ENCODE measurements around the gene THBS2. TPM values are rescaled to one million over a fixed set of nuclear protein-coding genes. Genes with fewer than 3 reads are reported as not detected.
"Not testable (repeated sequence)": the region's sequence is repeated elsewhere in the genome, so short reads cannot be mapped to it uniquely, and the experiment has no call there.

Gene THBS2
- total and polyA plus RNA-seq, 2 donors: 2.6 to 4.2 TPM

DNA sequence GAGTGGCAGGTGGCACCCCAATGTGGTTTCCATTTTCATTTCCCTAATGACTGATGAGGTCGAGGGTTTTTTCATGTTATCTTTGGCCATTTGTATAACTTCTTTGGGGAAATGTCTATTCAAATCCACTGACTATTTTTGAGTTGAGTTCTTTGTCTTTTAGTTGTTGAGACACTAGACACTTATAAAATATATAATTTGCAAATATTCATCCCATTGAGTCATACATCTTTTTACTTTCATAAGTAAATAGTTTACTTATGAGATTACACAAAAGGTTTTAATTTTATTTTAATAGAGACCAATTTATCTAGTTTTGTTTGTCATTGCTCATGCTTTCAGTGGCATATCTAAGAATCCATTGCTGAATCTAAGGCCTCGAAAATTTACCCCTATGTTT, 49.5 kb downstream of the THBS2 start:
- Histone ChIP-seq H3K9me3 (ENCODE audit: control insufficient read depth in 2 of 2, insufficient read depth in 1 of 2, low read length in 1 of 2) (no peaks in the 10 kb centered on the region), H3K4me3 (ENCODE audit: low read length in 2 of 2) (no peak overlapping the region), H3K4me1 (ENCODE audit: control insufficient read depth in 2 of 2, insufficient read depth in 2 of 2, low read length in 2 of 2) (no peaks in the 10 kb centered on the region), H3K27ac (ENCODE audit: low read depth in 1 of 2, low read length in 1 of 2) (no peak overlapping the region), H3K27me3 (ENCODE audit: control insufficient read depth in 2 of 2, insufficient read depth in 1 of 2, low read length in 1 of 2) (no peaks in the 10 kb centered on the region), H3K36me3 (ENCODE audit: control insufficient read depth in 2 of 2, insufficient read depth in 2 of 2, low read length in 1 of 2) (no peaks in the 10 kb centered on the region)
- WGBS: 77% methylated on average over 2 of the region's 2 CpGs
- no peak for DNase-seq (ENCODE audit: low read depth in 6 of 9, low spot score in 9 of 9)

DNA sequence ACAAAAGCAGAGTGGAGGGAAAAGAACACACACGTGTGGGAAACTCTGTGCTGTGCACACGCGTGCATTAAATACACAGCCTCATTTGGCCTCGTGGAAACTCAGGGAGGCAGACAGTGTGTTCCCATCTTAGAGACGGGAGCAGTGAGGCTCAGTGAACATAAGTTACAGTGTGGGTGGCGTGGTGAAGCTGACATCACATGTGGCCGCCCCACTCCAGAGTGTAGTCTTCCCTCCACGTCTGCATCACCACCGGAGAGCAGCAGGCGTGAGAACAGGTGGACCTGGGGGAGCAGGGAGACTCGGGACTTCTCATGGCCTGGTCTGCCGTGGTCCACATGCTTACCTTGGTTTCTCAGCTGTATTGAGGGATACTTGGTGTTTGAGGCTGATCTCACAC, 51.7 kb downstream of the THBS2 start:
- Histone ChIP-seq H3K9me3 (ENCODE audit: control insufficient read depth in 2 of 2, insufficient read depth in 1 of 2, low read length in 1 of 2) (no peaks in the 10 kb centered on the region), H3K27me3 (ENCODE audit: control insufficient read depth in 2 of 2, insufficient read depth in 1 of 2, low read length in 1 of 2) (no peaks in the 10 kb centered on the region), H3K36me3 (ENCODE audit: control insufficient read depth in 2 of 2, insufficient read depth in 2 of 2, low read length in 1 of 2) (no peaks in the 10 kb centered on the region), H3K4me1 (ENCODE audit: control insufficient read depth in 2 of 2, insufficient read depth in 2 of 2, low read length in 2 of 2) (no peaks in the 10 kb centered on the region), H3K4me3 (ENCODE audit: low read length in 2 of 2) (no peak overlapping the region), H3K27ac (ENCODE audit: low read depth in 1 of 2, low read length in 1 of 2) (no peak overlapping the region)
- no peak for DNase-seq (ENCODE audit: low read depth in 6 of 9, low spot score in 9 of 9)
- 94% methylated on average over 12 of the region's 12 CpGs for WGBS

GRCh38 chr6:169200893-169201514, 52.6 kb downstream of the THBS2 start:
- H3K27me3 ChIP-seq (ENCODE audit: control insufficient read depth in 2 of 2, insufficient read depth in 1 of 2, low read length in 1 of 2): no peaks in the 10 kb centered on the region
- H3K9me3 ChIP-seq (ENCODE audit: control insufficient read depth in 2 of 2, insufficient read depth in 1 of 2, low read length in 1 of 2): no peaks in the 10 kb centered on the region
- 93% methylated on average over 11 of the region's 11 CpGs for WGBS
- DNase-seq (ENCODE audit: low read depth in 6 of 9, low spot score in 9 of 9): no peak
- no peaks in the 10 kb centered on the region for H3K36me3 ChIP-seq (ENCODE audit: control insufficient read depth in 2 of 2, insufficient read depth in 2 of 2, low read length in 1 of 2)
- H3K4me3 ChIP-seq (ENCODE audit: low read length in 2 of 2): no peak overlapping the region
- no peak overlapping the region for H3K27ac ChIP-seq (ENCODE audit: low read depth in 1 of 2, low read length in 1 of 2)
- no peaks in the 10 kb centered on the region for H3K4me1 ChIP-seq (ENCODE audit: control insufficient read depth in 2 of 2, insufficient read depth in 2 of 2, low read length in 2 of 2)

- Histone ChIP-seq H3K27me3 (ENCODE audit: control insufficient read depth in 2 of 2, insufficient read depth in 1 of 2, low read length in 1 of 2) (no peaks in the 10 kb centered on the region), H3K4me3 (ENCODE audit: low read length in 2 of 2) (no peak overlapping the region), H3K27ac (ENCODE audit: low read depth in 1 of 2, low read length in 1 of 2) (no peak overlapping the region), H3K4me1 (ENCODE audit: control insufficient read depth in 2 of 2, insufficient read depth in 2 of 2, low read length in 2 of 2) (no peaks in the 10 kb centered on the region), H3K9me3 (ENCODE audit: control insufficient read depth in 2 of 2, insufficient read depth in 1 of 2, low read length in 1 of 2) (no peaks in the 10 kb centered on the region), H3K36me3 (ENCODE audit: control insufficient read depth in 2 of 2, insufficient read depth in 2 of 2, low read length in 1 of 2) (no peaks in the 10 kb centered on the region)
- no peak for DNase-seq (ENCODE audit: low read depth in 6 of 9, low spot score in 9 of 9)
- 94% methylated on average over 9 of the region's 9 CpGs for WGBS
These were observed 53.9 kb downstream of the THBS2 start for GRCh38 chr6:169199625-169200335.

DNA sequence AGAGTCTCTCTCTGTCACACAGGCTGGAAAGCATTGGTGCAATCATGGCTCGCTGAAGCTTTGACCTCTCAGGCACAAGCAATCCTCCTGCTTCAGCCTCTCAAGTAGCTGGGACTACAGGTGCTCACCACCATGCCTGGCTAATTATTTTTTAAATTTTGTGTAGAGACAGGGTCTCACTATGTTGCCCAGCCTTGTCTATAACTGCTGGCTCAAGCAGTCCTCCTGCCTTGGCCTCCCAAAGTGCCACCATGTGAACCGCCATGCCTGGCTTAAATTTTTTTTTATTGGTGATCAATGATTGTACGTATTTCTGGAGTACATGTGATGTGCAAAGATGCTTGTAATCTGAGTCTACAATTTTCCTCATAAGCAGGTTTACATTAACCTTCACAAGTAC, 54.8 kb downstream of the THBS2 start:
- H3K27ac ChIP-seq (ENCODE audit: low read depth in 1 of 2, low read length in 1 of 2): no peak overlapping the region
- 98% methylated on average over 3 of the region's 3 CpGs for WGBS
- H3K36me3 ChIP-seq (ENCODE audit: control insufficient read depth in 2 of 2, insufficient read depth in 2 of 2, low read length in 1 of 2): no peaks in the 10 kb centered on the region
- H3K4me3 ChIP-seq (ENCODE audit: low read length in 2 of 2): no peak overlapping the region
- no peaks in the 10 kb centered on the region for H3K4me1 ChIP-seq (ENCODE audit: control insufficient read depth in 2 of 2, insufficient read depth in 2 of 2, low read length in 2 of 2)
- DNase-seq (ENCODE audit: low read depth in 6 of 9, low spot score in 9 of 9): no peak
- H3K9me3 ChIP-seq (ENCODE audit: control insufficient read depth in 2 of 2, insufficient read depth in 1 of 2, low read length in 1 of 2): no peaks in the 10 kb centered on the region
- no peaks in the 10 kb centered on the region for H3K27me3 ChIP-seq (ENCODE audit: control insufficient read depth in 2 of 2, insufficient read depth in 1 of 2, low read length in 1 of 2)

- WGBS: 97% methylated on average over 15 of the region's 15 CpGs
- H3K36me3 ChIP-seq (ENCODE audit: control insufficient read depth in 2 of 2, insufficient read depth in 2 of 2, low read length in 1 of 2); H3K4me1 ChIP-seq (ENCODE audit: control insufficient read depth in 2 of 2, insufficient read depth in 2 of 2, low read length in 2 of 2); H3K4me3 ChIP-seq (ENCODE audit: low read length in 2 of 2); H3K27ac ChIP-seq (ENCODE audit: low read depth in 1 of 2, low read length in 1 of 2); H3K9me3 ChIP-seq (ENCODE audit: control insufficient read depth in 2 of 2, insufficient read depth in 1 of 2, low read length in 1 of 2); H3K27me3 ChIP-seq (ENCODE audit: control insufficient read depth in 2 of 2, insufficient read depth in 1 of 2, low read length in 1 of 2); DNase-seq (ENCODE audit: low read depth in 6 of 9, low spot score in 9 of 9): not testable (repeated sequence)
These were observed 55.7 kb downstream of the THBS2 start for GRCh38 chr6:169197929-169198328.

GRCh38 chr6:169196279-169196678, 57.4 kb downstream of the THBS2 start:
- not testable (repeated sequence) for H3K4me3 ChIP-seq (ENCODE audit: low read length in 2 of 2); H3K4me1 ChIP-seq (ENCODE audit: control insufficient read depth in 2 of 2, insufficient read depth in 2 of 2, low read length in 2 of 2); H3K27me3 ChIP-seq (ENCODE audit: control insufficient read depth in 2 of 2, insufficient read depth in 1 of 2, low read length in 1 of 2); DNase-seq (ENCODE audit: low read depth in 6 of 9, low spot score in 9 of 9); H3K9me3 ChIP-seq (ENCODE audit: control insufficient read depth in 2 of 2, insufficient read depth in 1 of 2, low read length in 1 of 2); H3K36me3 ChIP-seq (ENCODE audit: control insufficient read depth in 2 of 2, insufficient read depth in 2 of 2, low read length in 1 of 2); H3K27ac ChIP-seq (ENCODE audit: low read depth in 1 of 2, low read length in 1 of 2)
- WGBS: 93% methylated on average over 1 of the region's 2 CpGs

GRCh38 chr6:169194737-169195136, 58.9 kb downstream of the THBS2 start:
- WGBS: 87% methylated on average over 2 of the region's 2 CpGs
- Histone ChIP-seq H3K9me3 (ENCODE audit: control insufficient read depth in 2 of 2, insufficient read depth in 1 of 2, low read length in 1 of 2) (peaks cover 0 to 6% of the 10 kb centered on the region in 2 donors), H3K4me1 (ENCODE audit: control insufficient read depth in 2 of 2, insufficient read depth in 2 of 2, low read length in 2 of 2) (no peaks in the 10 kb centered on the region), H3K4me3 (ENCODE audit: low read length in 2 of 2) (no peak overlapping the region), H3K36me3 (ENCODE audit: control insufficient read depth in 2 of 2, insufficient read depth in 2 of 2, low read length in 1 of 2) (no peaks in the 10 kb centered on the region), H3K27me3 (ENCODE audit: control insufficient read depth in 2 of 2, insufficient read depth in 1 of 2, low read length in 1 of 2) (no peaks in the 10 kb centered on the region), H3K27ac (ENCODE audit: low read depth in 1 of 2, low read length in 1 of 2) (no peak overlapping the region)
- DNase-seq (ENCODE audit: low read depth in 6 of 9, low spot score in 9 of 9): no peak

- H3K4me1 ChIP-seq (ENCODE audit: control insufficient read depth in 2 of 2, insufficient read depth in 2 of 2, low read length in 2 of 2): no peaks in the 10 kb centered on the region
- DNase-seq (ENCODE audit: low read depth in 6 of 9, low spot score in 9 of 9): no peak
- no peaks in the 10 kb centered on the region for H3K27me3 ChIP-seq (ENCODE audit: control insufficient read depth in 2 of 2, insufficient read depth in 1 of 2, low read length in 1 of 2)
- no peak overlapping the region for H3K4me3 ChIP-seq (ENCODE audit: low read length in 2 of 2)
- H3K27ac ChIP-seq (ENCODE audit: low read depth in 1 of 2, low read length in 1 of 2): no peak overlapping the region
- peaks cover 0 to 6% of the 10 kb centered on the region in 2 donors for H3K9me3 ChIP-seq (ENCODE audit: control insufficient read depth in 2 of 2, insufficient read depth in 1 of 2, low read length in 1 of 2)
- H3K36me3 ChIP-seq (ENCODE audit: control insufficient read depth in 2 of 2, insufficient read depth in 2 of 2, low read length in 1 of 2): no peaks in the 10 kb centered on the region
- 95% methylated on average over 8 of the region's 8 CpGs for WGBS
These were observed 62.7 kb downstream of the THBS2 start for GRCh38 chr6:169190970-169191369.
